PC-3 (cell line): ENCODE measurements around the gene FAM72C.
"Not testable (repeated sequence)": the region's sequence is repeated elsewhere in the genome, so short reads cannot be mapped to it uniquely, and the experiment has no call there.

ENCODE experiments used
- CTCF ChIP-seq: fragments of 300-600 bp; sonication (generic); conservative IDR thresholded peaks from 2 replicates; pipeline ENCODE4 v1.5.1; 2017; ENCODE audit warnings: antibody characterized with exemption, low read depth, mild to moderate bottlenecking, low read length
- EZH2 ChIP-seq: fragments of 300-600 bp; sonication (generic); IDR thresholded peaks from one replicate; pipeline ENCODE4 v1.6.1; 2017; ENCODE audit warnings: antibody characterized with exemption, mild to moderate bottlenecking, low read length; ENCODE audit not compliant: unreplicated experiment
- EZH2phosphoT487 ChIP-seq: fragments of 300-600 bp; sonication (generic); IDR thresholded peaks from 2 replicates; pipeline ENCODE4 v1.6.1; 2018; ENCODE audit warnings: mild to moderate bottlenecking, antibody characterized with exemption, low read length, borderline replicate concordance

- TF ChIP-seq CTCF, EZH2, EZH2phosphoT487: not testable (repeated sequence)
Measured at GRCh38 chr1:143944576-143945240, 27.1 kb downstream of the FAM72C start.
